Activated gamma-delta T cell treated with anti-CD3 and anti-CD28 coated beads, Interleukin-2, amount 50 U/mL, for 16 hours (primary cell): ENCODE data around the gene JMJD8.

Source experiments
- DNase-seq: peaks from one replicate; pipeline ENCODE4 v3.0.0-alpha.2; 2020; ENCODE audit warnings: low read depth

Gene JMJD8

DNA sequence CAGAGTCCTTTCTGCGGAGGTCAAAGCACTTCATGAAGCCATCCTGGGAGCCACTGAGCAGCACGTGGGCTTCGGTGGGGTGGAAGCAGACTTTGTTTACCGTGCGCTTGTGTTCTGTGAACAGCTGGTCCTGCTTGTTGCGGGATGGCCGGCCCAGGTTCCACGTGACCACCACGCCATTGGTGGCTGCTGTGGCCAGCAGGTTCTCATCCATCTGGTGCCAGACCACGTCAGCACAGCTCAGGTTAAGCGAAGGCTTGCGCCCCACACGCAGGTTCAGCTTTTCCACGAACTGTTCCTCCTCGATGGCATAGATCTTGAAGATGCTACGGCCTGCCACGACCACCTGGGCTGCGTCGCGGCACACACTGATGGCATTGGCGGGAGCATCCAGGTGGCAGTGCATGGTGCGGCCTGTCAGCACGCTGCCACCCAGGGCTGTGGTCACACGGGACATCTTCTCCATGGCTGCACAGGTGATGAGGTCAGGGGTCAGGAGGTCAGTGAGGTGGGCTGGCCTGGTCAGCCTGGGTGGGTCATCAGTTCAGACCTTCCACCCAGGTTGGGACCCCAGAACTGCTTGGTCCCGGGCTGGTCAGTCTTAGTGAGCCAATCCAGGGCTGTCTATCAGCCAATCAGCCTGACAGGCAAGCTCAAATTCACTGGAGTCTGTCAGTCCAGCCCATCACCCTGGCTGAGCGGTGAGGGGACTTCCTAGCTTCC, 5.2 kb upstream of the JMJD8 start:
- no peak for DNase-seq

DNA sequence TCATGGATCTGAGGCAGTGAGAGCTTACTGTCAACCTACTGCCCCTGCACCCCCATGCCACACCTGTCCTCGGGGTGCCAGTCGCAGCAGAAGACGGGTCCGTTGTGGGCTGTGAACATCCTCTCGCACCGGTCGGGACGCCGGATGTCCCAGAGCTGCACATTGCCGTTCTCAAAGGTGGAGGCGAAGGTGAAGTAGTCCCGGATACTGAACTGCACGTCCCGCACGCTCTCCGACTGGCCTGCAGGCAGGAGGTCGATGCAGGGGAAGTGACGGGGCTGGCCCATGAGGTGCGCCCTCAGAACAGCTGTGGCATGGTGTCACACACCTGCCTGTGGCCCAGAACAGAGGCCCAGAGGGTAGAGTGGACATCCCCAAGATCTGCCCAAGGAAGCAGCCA, 3.4 kb upstream of the JMJD8 start:
- DNase-seq, result no peak

DNA sequence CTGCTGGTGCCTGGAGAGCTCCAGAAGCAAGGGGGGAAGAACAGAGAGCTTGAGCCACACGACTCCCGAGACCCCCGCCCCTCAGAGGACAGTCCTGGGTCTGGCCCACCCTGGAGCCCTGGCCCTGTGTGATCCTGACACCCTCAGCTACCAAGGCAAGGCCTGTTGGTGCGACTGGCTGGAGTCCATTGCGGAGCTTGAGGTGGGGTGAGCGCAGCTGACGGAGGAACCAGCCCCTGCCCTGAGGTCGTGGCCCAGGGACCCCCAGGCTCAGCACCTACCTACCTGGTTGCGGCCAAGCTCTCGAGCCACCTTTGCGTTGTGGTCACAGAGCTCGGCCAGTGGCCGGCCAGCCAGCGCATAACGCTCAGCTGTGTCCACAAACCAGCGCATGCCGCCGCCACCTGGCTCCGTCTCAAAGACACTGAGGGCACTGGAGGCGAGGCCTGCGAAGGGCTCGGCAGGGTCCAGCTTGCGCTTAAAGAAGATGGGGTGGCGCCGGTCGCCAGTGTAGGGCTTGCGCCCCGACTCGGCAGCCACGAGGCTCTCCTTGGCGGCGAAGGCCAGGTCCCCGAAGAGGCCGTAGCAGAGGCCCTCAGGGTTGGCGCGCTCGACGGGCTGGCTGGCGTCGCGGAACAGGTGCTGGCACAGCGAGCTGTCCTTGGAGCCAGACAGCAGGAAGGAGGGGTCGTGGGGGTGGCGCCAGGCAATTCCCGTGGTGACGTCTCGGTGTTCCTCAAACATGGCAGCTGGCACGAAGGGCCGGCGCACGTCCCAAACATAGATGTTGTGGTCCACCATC, 2.5 kb upstream of the JMJD8 start:
- no peak for DNase-seq

GRCh38 chr16:685967-686366, 1.8 kb upstream of the JMJD8 start:
- DNase-seq, result no peak

DNA sequence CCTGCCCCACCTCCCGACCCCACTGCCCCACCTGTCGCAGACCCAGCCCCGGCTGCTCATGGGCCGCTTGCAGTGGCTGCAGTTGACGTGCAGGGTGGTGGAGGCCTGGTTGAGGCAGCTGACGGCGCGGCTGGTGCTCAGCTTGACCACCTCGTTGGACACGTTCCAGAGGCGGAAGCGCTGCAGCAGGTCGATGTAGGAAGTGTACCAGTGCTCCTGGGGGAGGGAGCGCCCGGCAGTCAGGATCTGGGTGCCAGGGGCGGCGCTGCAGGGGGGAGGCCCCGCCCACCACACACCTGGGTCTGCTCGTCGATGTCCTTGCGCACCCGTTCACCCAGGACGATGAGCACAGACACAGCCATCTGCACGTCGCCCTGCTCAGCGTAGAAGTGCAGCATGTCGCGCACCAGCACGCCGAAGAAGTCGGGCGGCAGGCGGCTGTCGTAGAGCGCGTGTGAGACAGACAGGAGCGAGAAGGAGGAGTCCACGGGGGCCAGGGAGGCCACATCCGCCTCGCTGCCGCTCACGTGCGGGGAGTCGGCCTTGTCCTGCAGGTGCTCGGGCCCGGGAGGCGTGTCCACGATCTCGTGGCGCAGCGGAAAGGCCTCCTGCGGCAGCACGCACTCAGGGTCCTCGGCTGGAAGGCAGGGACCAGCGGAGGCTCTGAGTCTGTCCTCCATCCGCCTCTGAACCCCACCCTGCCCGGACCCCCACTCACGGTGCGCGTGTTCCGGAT, 995 bp upstream of the JMJD8 start:
- no peak for DNase-seq

GRCh38 chr16:683396-684070, 601 bp downstream of the JMJD8 start:
- no peak for DNase-seq

GRCh38 chr16:682493-683395, 1.4 kb downstream of the JMJD8 start:
- DNase-seq, result no peak

DNA sequence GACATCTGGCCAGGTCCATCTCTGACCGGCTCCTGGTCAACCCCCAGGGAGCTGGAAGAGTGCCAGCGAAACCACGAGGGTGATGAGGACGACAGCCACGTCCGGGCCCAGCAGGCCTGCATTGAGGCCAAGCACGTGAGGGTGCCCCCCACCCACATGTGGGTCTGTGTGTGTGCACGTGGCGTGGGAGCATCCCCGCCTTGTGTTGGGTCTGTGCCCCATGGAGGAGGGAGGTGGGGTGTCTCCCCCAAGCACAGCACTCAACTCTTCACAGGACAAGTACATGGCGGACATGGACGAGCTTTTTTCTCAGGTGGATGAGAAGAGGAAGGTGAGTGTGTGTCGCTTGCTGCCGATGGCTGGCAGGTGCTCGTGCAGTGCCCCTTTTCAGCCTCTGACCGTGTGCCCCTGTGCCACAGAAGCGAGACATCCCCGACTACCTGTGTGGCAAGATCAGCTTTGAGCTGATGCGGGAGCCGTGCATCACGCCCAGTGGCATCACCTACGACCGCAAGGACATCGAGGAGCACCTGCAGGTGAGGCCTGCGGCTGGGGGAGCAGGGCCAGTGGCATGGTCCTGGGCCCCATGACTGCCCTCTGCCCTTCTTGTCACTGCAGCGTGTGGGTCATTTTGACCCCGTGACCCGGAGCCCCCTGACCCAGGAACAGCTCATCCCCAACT, 2.2 kb downstream of the JMJD8 start:
- no peak for DNase-seq

DNA sequence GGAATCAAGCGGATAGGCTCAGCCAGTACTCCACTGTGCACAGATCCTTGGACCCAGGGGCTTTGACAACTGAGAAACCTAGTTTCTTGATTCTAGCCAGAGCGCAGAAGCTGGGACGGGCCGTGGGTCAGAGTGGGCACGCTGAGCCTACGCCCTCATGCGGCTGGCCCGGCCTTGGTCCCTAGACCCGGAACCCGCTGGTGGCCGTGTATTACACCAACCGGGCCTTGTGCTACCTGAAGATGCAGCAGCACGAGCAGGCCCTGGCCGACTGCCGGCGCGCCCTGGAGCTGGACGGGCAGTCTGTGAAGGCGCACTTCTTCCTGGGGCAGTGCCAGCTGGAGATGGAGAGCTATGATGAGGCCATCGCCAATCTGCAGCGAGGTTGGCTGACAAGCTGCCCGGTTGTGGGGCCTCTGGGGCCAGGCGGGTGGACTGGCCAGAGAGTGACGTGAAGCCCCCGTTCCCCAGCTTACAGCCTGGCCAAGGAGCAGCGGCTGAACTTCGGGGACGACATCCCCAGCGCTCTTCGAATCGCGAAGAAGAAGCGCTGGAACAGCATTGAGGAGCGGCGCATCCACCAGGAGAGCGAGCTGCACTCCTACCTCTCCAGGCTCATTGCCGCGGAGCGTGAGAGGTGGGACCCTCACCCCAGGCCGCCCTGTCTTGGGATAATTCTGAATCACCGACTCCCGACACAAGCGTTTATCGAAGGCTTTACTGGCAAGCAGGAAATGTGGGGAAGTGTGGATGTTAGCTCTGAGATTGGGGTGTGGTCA, 3.0 kb downstream of the JMJD8 start:
- no peak for DNase-seq

DNA sequence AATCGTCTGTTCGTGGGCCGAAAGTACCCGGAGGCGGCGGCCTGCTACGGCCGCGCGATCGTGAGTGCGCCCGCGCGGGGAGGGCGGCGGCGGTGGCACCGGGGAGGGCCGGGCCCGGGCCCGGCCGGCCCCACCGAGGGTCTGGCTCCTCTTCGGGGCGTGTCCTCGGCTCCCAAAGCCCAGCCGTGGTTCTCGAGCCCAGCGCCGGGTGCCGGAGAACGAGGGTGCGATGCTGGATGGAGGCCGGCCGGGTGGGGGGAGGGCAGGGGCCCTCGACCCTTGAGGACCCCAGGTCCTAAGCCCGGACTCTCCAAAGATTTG, 3.5 kb downstream of the JMJD8 start:
- DNase-seq, result no peak

DNA sequence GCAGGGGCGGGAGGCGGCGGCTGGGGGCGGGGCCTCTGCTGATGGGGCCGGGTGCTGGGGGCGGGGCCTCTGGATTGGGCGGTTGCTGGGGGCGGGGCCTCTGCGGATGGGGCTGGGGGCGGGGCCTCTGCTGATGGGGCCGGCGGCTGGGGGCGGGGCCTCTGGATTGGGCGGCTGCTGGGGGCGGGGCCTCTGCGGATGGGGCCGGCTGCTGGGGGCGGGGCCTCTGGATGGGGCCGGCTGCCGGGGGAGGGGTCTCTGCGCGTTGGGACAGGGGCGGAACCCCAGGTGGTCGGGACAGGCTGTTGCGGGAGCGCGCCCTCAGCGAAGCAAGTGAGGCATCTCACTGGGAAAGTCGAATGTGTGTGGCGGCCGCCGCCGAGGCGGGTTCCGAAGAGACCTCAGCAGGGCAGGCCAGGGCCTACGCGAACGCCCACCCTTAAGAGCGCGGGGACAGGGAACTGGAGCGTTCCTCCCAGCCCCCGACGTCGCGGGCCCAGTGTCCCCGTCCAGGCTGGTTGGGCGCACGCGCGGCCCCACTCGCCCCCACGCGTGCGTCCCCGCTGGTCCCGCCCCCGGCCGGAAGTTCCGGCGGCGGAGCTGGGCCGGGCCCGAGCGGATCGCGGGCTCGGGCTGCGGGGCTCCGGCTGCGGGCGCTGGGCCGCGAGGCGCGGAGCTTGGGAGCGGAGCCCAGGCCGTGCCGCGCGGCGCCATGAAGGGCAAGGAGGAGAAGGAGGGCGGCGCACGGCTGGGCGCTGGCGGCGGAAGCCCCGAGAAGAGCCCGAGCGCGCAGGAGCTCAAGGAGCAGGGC, 4.1 kb downstream of the JMJD8 start, which contains the start of gene STUB1:
Gene STUB1, plus strand, starts transcription at position 597 of the 811 bp plus-strand sequence. Its CDS starts 116 bp downstream, at position 713.
- peak; percentile 79 for DNase-seq

DNA sequence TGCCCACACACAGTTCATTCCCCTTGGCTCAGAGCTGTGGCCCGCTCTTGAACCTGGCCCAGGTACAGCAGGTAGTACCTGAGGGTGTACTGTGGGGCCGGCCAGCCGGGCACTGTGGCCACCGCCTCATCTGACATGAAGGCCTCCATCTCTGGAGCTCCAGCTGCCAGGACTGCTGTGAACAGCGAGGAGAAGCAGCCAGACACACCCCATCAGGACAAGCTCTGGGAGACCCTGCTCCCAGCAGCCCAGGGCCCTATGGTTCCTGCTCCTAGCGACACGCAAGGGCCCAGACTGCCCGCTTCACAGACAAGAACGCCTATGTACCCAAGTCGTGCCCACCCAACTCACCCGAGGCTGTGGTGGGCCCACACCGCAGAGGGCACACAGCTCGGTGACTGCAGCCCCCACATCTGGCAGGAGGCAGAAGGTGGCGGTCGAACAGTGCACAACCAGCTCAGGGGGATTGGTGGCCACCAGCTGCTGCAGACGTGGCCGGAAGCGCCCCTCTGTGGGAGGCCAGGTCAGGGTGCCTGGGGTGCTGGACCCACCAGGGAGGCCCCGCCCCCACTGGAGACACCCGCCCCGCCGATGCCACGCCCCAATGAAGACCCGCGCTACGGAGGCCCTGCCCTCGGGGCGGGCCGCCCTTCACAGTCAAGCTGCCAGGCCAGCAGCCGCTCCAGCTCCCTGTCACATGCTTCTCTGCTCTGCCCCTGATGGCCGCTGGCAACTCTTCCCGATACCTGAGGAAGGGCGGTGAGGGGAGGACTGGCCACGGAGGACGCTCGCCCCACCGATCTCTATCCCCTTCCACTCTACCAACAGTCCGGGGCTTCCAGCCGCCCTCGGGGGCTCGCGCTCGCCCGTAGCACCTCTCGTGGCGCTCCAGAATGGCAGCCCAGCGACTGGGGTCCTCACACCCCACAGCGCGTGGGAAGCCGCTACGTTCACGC, 5.0 kb downstream of the JMJD8 start:
- DNase-seq, result no peak

DNA sequence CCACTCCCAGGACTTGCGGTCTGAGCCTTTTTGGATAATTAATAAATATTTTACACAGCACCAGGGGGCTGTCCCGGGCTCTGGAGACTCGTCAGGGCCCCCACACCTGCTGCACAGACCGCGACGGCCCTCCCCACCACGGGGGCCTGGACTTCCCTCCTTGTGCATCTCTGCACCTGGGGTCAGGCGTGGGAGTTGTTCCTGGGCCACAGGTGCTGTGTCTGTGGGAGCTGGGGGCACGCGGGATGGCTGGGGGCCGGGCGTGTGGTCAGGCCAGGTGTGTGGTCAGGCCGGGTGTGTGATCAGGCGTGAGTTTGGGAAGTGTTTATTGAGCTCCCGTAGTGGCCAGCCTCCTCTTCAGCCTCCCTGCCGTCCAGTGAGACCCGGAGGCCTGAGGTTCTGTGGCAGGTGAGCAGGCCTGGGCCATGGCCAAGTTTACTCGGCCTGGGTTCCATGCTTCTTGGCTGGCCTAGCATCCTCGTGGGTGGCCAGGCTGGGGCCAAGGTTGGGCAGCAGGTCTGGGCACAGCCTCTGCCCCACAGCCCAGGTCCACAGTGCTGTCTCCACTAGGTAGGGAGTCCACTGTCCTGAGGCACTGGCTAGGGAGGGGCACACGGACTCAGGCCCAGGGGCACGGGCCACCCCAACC, 5.8 kb downstream of the JMJD8 start:
- DNase-seq, result no peak

DNA sequence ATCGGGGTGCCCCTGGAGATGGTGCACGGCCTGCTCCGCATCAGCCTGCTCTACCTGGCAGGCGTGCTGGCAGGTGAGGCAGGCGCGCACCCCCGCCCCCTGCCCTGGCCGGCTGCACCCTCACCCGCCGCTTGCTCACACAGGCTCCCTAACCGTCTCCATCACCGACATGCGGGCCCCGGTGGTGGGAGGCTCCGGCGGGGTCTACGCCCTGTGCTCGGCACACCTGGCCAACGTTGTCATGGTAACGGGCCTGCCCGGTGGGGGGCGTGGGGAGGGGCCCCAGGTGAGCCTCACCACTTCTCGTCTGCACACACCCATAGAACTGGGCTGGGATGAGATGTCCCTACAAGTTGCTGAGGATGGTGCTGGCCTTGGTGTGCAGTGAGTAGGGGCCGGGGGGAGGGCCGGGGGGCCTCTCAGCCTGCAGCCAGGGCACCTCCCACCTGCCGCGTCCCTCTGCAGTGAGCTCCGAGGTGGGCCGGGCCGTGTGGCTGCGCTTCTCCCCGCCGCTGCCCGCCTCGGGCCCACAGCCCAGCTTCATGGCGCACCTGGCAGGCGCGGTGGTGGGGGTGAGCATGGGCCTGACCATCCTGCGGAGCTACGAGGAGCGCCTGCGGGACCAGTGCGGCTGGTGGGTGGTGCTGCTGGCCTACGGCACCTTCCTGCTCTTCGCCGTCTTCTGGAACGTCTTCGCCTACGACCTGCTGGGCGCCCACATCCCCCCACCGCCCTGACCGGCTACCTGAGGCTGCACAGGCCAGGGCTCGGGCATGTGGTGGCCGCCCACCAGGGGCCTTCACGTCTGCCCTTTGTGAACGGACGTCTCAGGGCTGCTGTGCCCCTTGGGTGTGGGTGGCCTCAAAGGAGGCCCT, 6.6 kb downstream of the JMJD8 start:
- no peak for DNase-seq

DNA sequence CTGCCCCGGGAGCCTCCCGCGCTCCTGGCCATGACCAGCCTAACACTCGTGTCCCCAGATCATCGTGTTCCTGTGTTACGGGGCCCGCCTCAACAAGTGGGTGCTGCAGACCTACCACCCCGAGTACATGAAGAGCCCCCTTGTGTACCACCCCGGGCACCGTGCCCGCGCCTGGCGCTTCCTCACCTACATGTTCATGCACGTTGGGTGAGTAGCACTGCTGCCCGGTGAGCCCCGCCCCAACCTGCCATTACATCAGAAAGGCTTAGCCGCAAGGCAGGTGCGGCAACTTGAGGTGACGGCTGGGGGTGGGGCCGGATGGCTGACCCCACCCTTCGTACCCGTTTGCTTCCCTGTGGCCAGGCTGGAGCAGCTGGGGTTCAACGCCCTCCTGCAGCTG, 7.2 kb downstream of the JMJD8 start:
- DNase-seq, result no peak

DNA sequence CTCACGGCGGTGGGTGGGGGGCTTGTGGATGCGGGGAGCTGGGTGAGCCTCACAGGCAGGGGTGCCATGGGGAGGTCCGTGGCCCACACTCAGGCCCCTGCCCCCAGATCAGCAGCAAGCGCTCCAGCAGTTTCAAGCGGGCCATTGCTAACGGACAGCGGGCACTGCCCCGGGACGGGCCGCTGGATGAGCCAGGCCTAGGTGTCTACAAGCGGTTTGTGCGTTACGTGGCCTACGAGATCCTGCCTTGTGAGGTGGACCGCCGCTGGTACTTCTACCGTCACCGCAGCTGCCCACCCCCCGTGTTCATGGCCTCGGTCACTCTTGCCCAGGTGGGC, 7.6 kb downstream of the JMJD8 start:
- DNase-seq, result no peak
